GM12872 (cell line): ENCODE data around the gene TNRC18.

Experiments
- TF ChIP-seq, protein P1 (sequence below): IDR thresholded peaks from 3 replicates; pipeline ENCODE4 v1.5.1; 2011; ENCODE audit warnings: low read depth, mild to moderate bottlenecking, low read length, moderate library complexity; ENCODE audit not compliant: insufficient read depth

TNRC18 gene

GRCh38 chr7:5352440-5353010 is 71.1 kb downstream of the TNRC18 start:
- TF ChIP-seq, protein P1, sequence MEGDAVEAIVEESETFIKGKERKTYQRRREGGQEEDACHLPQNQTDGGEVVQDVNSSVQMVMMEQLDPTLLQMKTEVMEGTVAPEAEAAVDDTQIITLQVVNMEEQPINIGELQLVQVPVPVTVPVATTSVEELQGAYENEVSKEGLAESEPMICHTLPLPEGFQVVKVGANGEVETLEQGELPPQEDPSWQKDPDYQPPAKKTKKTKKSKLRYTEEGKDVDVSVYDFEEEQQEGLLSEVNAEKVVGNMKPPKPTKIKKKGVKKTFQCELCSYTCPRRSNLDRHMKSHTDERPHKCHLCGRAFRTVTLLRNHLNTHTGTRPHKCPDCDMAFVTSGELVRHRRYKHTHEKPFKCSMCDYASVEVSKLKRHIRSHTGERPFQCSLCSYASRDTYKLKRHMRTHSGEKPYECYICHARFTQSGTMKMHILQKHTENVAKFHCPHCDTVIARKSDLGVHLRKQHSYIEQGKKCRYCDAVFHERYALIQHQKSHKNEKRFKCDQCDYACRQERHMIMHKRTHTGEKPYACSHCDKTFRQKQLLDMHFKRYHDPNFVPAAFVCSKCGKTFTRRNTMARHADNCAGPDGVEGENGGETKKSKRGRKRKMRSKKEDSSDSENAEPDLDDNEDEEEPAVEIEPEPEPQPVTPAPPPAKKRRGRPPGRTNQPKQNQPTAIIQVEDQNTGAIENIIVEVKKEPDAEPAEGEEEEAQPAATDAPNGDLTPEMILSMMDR, result no peak

DNA sequence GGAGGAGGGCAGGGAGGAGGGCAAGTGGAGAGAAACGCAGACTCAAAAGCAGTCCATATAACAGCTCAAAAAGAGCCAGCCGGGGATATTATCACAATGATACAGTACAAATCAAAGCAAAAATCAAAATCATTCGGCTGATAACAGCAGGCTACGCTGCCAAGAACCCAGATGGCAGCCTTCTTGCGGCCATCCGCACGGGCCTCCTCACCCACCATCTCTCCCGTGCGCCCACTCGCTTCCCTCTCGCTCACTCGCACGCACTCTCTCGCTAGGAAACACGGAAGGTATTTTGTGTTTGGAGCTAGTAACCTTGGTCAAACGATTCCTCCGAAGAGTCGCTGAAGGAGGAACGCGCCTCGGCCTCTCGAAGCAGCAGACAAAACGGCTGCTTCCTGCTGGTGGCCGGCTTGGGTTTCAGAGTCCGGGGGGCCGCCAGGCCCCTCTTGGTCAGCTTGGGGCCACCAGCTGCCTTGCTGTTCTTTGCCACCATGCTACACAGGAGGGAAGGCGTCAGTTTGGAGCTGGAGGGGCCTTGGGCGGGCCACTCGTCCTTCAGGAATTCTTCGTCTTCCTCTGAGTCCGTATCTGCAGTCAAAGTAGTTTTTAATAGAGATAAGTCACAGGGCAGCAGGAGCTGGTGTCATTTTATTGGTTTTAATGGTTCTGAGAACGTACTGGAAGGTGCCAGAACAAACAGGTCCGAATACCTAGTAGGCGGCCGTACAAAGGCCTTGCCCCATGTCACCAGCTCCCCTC is 71.9 kb downstream of the TNRC18 start:
- TF ChIP-seq, protein P1, result no peak

GRCh38 chr7:5350600-5351385 is 72.8 kb downstream of the TNRC18 start:
- TF ChIP-seq, protein P1, result no peak

DNA sequence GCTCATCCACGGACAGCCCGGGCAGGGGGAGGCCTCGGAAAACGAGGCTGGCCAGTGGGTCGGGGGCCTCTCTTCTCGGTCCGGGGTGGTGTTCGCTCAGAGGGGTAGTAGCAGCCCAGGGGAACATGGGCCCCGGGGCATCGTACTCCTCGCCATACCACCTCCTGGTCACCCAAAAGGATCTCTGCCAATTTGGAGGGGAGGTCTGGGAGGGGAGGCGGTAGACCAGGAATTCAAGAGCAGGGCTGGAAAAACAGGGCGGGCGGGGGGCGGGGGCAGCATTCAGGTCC is 73.5 kb downstream of the TNRC18 start:
- TF ChIP-seq, protein P1, result no peak

DNA sequence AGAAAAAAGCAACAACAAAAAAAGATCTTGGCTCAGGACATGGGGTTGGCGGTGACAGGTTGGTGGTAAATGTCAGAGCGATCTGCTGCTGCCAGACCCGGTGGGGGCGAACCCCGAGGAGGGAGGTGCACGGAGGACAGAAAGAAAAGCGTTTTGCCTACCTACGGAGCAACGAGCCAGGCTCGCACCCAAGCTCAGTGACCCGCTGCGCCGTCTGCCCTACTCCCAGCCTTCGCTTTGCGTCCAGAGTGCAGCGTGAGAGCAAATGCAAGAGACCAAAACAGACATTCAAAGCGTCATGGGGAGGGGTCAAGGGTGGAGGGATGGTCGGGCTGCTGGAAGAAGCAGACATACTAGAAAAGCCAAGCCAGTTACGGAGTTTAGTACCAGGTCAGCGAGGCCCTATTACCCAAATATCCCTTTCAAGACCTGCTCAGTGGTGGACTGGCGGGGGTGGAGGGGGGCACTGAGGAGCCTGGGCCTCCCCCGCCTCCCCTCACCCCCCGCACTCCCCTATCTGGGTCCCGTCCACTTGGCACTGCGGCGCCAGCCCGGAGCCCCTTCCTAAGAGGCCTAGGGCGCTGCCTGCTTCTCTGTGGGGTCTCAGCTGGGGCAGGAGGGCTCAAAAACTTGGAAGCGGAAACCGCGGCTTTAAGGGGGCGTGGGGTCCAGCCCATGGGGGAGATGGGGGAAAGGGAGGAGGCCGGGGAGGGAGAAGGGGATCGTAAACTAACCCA is 74.0 kb downstream of the TNRC18 start:
- TF ChIP-seq, protein P1, result no peak

GRCh38 chr7:5349005-5349380 is 74.6 kb downstream of the TNRC18 start:
- TF ChIP-seq, protein P1, result no peak
